Measurements from ENCODE around the gene TOP2A.

- TF ChIP-seq POLR2A (IDR thresholded peaks at IDR 0.05; ENCODE audit: low read depth, low read length), result no peak
- no peak for TF ChIP-seq POLR2AphosphoS5 (IDR thresholded peaks at IDR 0.05; ENCODE audit: low read depth, low read length)
- TF ChIP-seq TAF1 (IDR thresholded peaks at IDR 0.05; ENCODE audit: low read depth, low read length), result no peak
- TF ChIP-seq SPI1 (IDR thresholded peaks at IDR 0.05; ENCODE audit: low read depth, low read length), result no peak
- TF ChIP-seq PAX5 (IDR thresholded peaks at IDR 0.05; ENCODE audit: insufficient read depth, low read length, severe bottlenecking), result no peak
Observed at GRCh38 chr17:40460604-40460967, 42.9 kb upstream of the TOP2A start.
